Measurements from ENCODE around the gene BCL11B. TPM values are rescaled to one million over a fixed set of nuclear protein-coding genes. Genes with fewer than 3 reads are reported as not detected.
A peak's percentile ranks its signal among the peaks of the same experiment; 100 is the strongest.

The BCL11B gene
- total and polyA plus RNA-seq, 2 of the 8 experiments (the other 6 are each of a cell fraction or from before 2014, with no cell fraction given), result 0.63 to 5.9 TPM

DNA sequence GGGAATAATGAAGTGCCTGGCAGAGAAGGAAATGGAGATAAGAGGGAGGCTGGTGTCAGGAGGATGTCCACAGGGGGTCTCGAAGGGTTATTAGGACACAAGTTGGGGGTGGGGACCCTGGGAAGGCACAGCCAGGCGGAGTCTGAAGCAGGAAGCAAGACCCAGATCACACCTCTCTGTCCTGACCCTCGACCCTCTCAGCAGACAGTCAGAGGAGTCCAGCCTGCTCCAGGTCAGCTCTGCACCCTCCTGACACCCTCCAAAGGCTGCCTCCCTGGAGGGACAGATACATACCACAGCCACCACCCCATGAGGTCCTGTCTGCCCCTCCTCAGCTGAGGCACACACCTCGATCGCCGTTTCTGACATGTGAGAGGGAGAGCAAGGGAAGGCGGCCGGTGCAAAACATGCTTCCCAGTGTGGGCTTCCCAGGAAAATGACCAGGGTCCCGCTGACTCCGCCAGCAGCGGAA, 9.0 kb downstream of the BCL11B start:
- Histone ChIP-seq H4K20me1 (replicated peaks in 1 of 2; ENCODE audit: control insufficient read depth in 1 of 2, insufficient read depth in 2 of 2, low read length in 2 of 2) (peaks cover 0 to 2% of the 10 kb centered on the region in 2 experiments), H3K23ac (ENCODE audit: insufficient read length) (no peak overlapping the region), H2BK5ac (ENCODE audit: low read depth, low read length) (peak overlapping the region; percentile 68; the same call in 1 of the 2 replicates), H4K91ac (replicated peaks; ENCODE audit: insufficient read length, low read length) (peak overlapping the region; percentile 78), H4K5ac (ENCODE audit: insufficient read length, low read depth, low read length) (no peak overlapping the region), H3K56ac (replicated peaks; ENCODE audit: insufficient read length, low read depth, low read length) (no peak overlapping the region), H2BK20ac (ENCODE audit: low read length) (peak overlapping the region; percentile 40), H3K79me2 (ENCODE audit: control insufficient read depth in 1 of 2, insufficient read depth in 2 of 2, low read length in 2 of 2) (peaks cover 0 to 87% of the 10 kb centered on the region in 2 experiments; a peak in 3 of 4 replicates), H3K4me1 (replicated peaks in 1 of 4; ENCODE audit: control insufficient read depth in 3 of 4, insufficient read depth in 4 of 4, low read length in 3 of 4) (peaks cover 27 to 45% (median 38%) of the 10 kb centered on the region in 4 experiments), H3K23me2 (ENCODE audit: low read depth, low read length) (no peaks in the 10 kb centered on the region), H3K36me3 (ENCODE audit: control insufficient read depth in 2 of 4, insufficient read depth in 4 of 4, low read length in 3 of 4) (no peaks in the 10 kb centered on the region), H2BK120ac (replicated peaks; ENCODE audit: low read depth, low read length) (no peak overlapping the region), H4K8ac (ENCODE audit: extremely low read depth, insufficient read depth, low read length) (no peak overlapping the region; the same call in 1 of the 2 replicates), H2BK12ac (ENCODE audit: low read depth, low read length) (peak overlapping the region; percentile 62; the same call in 1 of the 2 replicates), H3K27me3 (replicated peaks in 1 of 4; ENCODE audit: control insufficient read depth in 3 of 4, extremely low read depth in 1 of 4, insufficient read depth in 3 of 4, low read length in 3 of 4) (no peaks in the 10 kb centered on the region; a peak in 1 of 7 replicates), H3K4ac (replicated peaks; ENCODE audit: insufficient read length, low read depth, low read length) (no peak overlapping the region), H3K9me3 (ENCODE audit: insufficient read depth in 2 of 2, low read depth in 1 of 2, low read length in 1 of 2) (no peaks in the 10 kb centered on the region), H3K79me1 (ENCODE audit: low read depth, low read length) (peaks cover 8% of the 10 kb centered on the region), H2AFZ (ENCODE audit: low read length) (no peak overlapping the region), H2AK5ac (ENCODE audit: low read depth, low read length) (no peak overlapping the region), H3K9ac (replicated peaks in 1 of 4; ENCODE audit: extremely low read depth in 1 of 4, low read depth in 3 of 4, low read length in 3 of 4) (no peak overlapping the region), H3K4me3 (ENCODE audit: extremely low read depth in 1 of 4, insufficient read depth in 2 of 4, low read depth in 3 of 4, low read length in 4 of 4) (peak overlapping the region in 2 of 4 experiments; percentile 3 to 41; a peak in 3 of 8 replicates), H3K27ac (ENCODE audit: low read depth, low read length) (no peak overlapping the region), H3K18ac (ENCODE audit: extremely low read depth, low read length) (peak overlapping the region; percentile 4; the same call in 1 of the 2 replicates), H3K14ac (ENCODE audit: insufficient read length) (no peak overlapping the region), H3K4me2 (ENCODE audit: insufficient read depth in 1 of 2, low read depth in 2 of 2, low read length in 2 of 2) (peak overlapping the region; percentile 58 to 61), H2BK15ac (ENCODE audit: low read length) (peak overlapping the region; percentile 53; the same call in 1 of the 2 replicates)
- TF ChIP-seq HDAC6 (IDR thresholded peaks at IDR 0.05; ENCODE audit: low read depth, low read length) (no peak), PHF8 (conservative IDR thresholded peaks at IDR 0.05; ENCODE audit: low read depth, low read length) (no peak), POLR2A (IDR thresholded peaks at IDR 0.05; ENCODE audit: control extremely low read depth in 1 of 2, low read depth in 2 of 2, low read length in 2 of 2) (no peak), SIN3A (conservative IDR thresholded peaks at IDR 0.05 in 1 of 2, IDR thresholded peaks at IDR 0.05 in 1 of 2; ENCODE audit: low read depth in 1 of 2, low read length in 2 of 2) (no peak), CHD2 (IDR thresholded peaks at IDR 0.05; ENCODE audit: low read length) (no peak), TBP (IDR thresholded peaks at IDR 0.05; ENCODE audit: low read depth, low read length) (no peak), ASH2L (IDR thresholded peaks at IDR 0.05; ENCODE audit: low read length) (no peak)
- TF ChIP-seq, protein P1, sequence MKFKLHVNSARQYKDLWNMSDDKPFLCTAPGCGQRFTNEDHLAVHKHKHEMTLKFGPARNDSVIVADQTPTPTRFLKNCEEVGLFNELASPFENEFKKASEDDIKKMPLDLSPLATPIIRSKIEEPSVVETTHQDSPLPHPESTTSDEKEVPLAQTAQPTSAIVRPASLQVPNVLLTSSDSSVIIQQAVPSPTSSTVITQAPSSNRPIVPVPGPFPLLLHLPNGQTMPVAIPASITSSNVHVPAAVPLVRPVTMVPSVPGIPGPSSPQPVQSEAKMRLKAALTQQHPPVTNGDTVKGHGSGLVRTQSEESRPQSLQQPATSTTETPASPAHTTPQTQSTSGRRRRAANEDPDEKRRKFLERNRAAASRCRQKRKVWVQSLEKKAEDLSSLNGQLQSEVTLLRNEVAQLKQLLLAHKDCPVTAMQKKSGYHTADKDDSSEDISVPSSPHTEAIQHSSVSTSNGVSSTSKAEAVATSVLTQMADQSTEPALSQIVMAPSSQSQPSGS (IDR thresholded peaks at IDR 0.05; ENCODE audit: low read length), result no peak
- TF ChIP-seq, protein P2, sequence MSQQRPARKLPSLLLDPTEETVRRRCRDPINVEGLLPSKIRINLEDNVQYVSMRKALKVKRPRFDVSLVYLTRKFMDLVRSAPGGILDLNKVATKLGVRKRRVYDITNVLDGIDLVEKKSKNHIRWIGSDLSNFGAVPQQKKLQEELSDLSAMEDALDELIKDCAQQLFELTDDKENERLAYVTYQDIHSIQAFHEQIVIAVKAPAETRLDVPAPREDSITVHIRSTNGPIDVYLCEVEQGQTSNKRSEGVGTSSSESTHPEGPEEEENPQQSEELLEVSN (IDR thresholded peaks at IDR 0.05), result no peak; the same call in 1 of the 2 replicates
- FAIRE-seq, result no peak
- WGBS, 2 experiments (ENCODE audit: extremely low coverage in 1 of 2, insufficient coverage in 1 of 2, insufficient read length in 1 of 2, insufficient replicate concordance in 2 of 2, low coverage in 1 of 2, low lambda C conversion rate in 2 of 2, missing lambda C conversion rate in 1 of 2), result 32% methylated on average over 11 of the region's 11 CpGs; no CpG with 5 or more reads in 1 of the 2 experiments
- ChIA-PET CTCF (ENCODE audit: partially characterized antibody) (interaction anchor here (1.0 to 2.4 kb wide), 8 partner anchors 9 to 142 kb away, joined by 3 to 13 read pairs (median 4); partner anchors contain the start of gene BCL11B), POLR2A (ENCODE audit: partially characterized antibody) (interaction anchor here (2.2 kb wide), 1 partner anchor 17 kb away, joined by 5 read pairs; no protein-coding TSS in a partner anchor)
- no peak for DNase-seq (ENCODE audit: low read depth in 1 of 2, low spot score in 2 of 2)

Measured in H1 (cell line).